Neural progenitor cell (in vitro differentiated cells): ENCODE results near the gene LRRC74B.

Experiments
- CTCF ChIP-seq: fragments of 200-600 bp; sonication (generic); IDR thresholded peaks from 2 replicates; pipeline ENCODE4 v1.5.1; 2017; ENCODE audit warnings: antibody characterized with exemption, mild to moderate bottlenecking
- EZH2 ChIP-seq: fragments of 200-600 bp; sonication (generic); IDR thresholded peaks from 2 replicates; pipeline ENCODE4 v1.6.1; 2017; ENCODE audit warnings: antibody characterized with exemption, mild to moderate bottlenecking, moderate library complexity
- EZH2phosphoT487 ChIP-seq: fragments of 200-600 bp; sonication (generic); IDR thresholded peaks from 2 replicates; pipeline ENCODE4 v1.6.1; 2017; ENCODE audit warnings: antibody characterized with exemption

GRCh38 chr22:21030621-21031544 is 14.9 kb upstream of the LRRC74B start:
- TF ChIP-seq CTCF (no peak), EZH2phosphoT487 (no peak), EZH2 (no peak)
